ENCODE results near the gene MLYCD.

Gene MLYCD

DNA sequence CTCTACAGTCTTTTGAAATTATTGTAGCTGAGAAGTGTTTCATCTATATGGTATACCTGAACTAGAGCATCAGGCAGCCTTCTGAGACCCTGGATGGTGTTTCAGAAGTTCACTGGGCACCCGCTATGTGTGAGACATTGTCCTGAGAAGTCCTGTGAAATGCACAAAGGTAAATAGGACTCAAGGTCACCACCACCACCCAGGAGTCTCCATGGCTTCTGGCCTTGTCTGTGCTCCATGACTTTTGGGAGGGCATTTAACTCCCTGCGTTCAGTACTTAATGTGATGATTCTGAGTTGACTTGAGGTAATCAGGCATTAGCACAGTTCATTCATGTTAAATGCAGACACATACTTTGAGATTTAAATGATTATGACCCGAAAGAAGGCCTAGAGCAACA lies 1.1 kb downstream of the MLYCD start:
- no peak for DNase-seq (ENCODE audit: low spot score)

DNA sequence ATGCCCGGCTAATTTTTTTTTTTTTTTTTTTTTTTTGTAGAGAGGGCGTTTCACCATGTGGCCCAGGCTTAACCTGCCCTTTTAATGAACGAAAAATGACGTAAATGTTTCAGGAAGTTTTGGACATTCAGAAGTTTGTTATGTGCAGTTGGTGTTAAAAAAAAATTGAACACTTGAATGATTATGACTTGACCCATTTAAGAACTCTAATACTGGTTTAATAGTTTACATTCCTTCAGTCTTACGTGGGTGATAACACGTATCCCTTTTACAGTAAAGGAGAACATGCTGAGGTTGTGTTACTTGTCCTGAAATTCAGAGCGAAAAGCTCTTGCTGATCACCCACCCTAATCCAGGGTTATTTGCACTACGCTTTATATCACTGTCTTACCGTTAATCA lies 1.7 kb downstream of the MLYCD start:
- DNase-seq (ENCODE audit: low spot score): no peak

DNA sequence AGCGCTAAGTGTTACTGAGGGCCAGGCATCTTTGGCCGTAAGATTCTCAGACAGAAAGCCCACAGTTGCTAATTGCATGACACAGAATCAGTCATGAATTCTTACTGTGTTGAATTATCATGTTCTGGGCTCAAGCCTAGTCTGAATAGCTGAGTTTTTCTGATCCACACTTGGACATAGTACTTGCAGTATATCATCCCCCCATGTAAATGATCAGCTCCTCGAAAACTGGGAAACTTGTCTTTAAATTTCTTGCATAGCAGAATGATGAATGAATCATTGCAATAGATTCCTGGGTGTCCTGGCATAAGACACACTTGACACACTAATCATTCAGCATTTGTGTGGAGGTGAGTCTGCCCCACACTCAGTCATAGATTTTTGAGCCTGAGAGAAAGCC lies 2.2 kb downstream of the MLYCD start:
- no peak for DNase-seq (ENCODE audit: low spot score)

DNA sequence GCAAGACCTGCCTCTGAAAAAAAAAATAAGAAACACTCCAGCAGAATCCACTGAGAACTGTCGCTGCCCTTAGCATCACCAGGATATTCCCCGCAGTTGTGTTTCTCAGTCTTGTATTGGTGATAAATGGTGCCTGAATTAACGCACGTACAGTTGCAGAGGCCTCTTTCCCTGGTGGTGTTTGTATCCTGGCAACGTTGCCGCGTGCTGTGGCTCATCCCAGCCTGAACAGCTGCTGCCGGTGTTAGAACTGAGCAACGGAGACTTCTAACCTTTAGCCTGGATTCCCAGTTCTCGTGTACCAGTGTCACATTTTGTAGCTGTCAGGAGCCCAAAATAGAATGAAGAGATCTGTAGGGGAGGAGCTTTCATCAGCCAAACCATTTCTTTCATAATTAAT lies 4.8 kb downstream of the MLYCD start:
- no peak for DNase-seq (ENCODE audit: low spot score)

DNA sequence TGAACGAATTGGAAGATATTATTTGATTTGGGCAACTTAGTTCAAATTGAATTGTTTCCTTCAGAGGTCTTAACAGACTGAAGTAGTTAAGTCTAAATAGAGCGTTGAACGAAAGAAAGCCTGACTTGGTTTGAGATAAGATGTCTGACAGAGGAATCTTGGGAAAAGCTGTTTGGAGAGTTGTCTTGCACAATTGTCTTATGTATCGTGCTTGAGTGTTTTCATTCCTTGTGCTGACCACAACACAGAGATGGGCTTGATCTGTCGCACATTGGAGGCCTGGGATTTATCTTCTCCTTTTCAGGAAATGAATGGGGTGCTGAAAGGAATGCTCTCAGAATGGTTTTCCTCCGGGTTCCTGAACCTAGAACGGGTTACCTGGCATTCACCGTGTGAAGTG lies 7.8 kb downstream of the MLYCD start:
- DNase-seq (ENCODE audit: low spot score): no peak

DNA sequence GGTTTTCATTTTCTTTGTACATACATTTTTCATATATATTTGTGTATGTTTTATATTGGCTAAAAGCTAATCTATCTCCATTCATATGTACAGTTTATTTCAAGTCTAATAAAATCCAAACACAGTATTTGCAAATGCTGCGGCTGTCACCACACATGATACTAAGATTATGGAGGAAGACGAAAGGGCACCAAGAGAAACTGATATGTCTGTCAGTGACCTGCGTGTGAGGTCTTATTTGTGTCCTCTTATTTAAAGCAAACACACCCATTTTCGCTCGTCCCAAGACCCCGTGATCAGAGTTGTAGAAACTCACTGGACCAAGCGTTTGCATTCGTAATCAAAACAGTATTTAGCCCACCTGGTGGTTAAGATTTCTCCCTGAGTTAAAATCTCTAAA lies 8.2 kb downstream of the MLYCD start:
- no peak for DNase-seq (ENCODE audit: low spot score)

DNA sequence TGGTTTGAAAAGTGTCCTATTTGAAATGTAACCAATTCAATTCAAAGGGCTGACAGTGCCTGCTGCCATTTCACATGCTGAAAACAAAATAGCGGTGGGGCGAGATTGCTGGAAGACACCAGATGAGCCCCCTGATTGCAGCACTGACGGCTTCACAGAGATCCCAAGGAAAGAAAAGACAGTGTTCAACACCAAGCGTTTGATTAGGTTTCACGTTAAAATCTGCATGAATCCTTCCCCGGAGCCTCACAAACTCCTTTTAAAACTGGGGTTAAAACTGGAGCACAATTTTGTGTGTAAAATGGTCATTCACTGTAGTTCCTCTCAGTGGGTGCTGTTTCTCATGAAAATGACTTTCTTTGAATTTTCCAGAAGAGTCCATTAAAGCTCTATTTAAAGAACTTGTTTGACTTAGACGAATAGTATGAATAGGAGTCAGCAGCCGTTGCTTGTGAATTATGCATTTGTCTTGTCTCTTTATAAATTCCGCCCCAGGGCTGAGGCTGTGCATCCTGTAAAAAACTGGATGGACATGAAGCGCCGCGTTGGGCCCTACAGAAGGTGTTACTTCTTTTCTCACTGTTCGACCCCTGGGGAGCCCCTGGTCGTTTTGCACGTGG lies 8.8 kb downstream of the MLYCD start:
- DNase-seq (ENCODE audit: low spot score): no peak

DNA sequence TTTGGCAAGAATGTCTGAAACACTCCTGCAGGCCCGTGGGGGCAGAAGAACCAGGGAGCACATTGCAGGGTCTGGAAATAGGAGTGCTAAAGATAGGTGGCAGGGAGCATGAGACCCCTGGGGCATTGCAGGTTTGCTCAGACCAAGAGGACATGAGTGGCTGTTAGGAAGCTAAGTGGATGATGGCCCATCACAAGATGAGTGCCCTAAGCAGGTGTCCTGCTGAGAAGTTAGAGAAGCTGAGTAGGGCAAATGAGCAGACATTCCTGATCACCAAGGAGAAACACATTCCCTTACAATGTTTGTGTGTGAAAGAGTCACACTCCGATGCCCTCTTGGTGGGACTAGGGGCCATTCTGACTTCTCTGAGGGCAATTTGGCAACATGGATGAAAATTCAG lies 9.9 kb downstream of the MLYCD start:
- DNase-seq (ENCODE audit: low spot score): no peak

DNA sequence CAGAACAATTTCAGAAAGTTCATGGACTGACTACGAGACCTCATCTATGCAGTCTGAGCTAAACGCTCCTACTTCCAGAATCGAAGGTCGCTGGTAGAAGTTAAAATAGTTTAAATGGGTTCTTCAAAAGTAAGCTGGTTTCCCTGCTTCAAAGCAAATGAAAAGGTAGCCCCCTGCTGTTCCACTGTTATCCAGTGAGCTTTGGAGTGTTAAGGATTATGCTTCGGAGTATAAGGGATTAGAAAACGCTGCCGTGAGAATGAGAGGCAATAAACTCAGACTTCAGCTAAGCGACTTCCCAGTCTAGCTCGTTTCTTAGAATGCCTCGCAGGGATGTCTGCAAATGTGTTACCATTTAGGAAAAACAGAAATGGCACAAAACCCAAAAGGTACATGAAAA lies 12.4 kb downstream of the MLYCD start:
- DNase-seq (ENCODE audit: low spot score): no peak

DNA sequence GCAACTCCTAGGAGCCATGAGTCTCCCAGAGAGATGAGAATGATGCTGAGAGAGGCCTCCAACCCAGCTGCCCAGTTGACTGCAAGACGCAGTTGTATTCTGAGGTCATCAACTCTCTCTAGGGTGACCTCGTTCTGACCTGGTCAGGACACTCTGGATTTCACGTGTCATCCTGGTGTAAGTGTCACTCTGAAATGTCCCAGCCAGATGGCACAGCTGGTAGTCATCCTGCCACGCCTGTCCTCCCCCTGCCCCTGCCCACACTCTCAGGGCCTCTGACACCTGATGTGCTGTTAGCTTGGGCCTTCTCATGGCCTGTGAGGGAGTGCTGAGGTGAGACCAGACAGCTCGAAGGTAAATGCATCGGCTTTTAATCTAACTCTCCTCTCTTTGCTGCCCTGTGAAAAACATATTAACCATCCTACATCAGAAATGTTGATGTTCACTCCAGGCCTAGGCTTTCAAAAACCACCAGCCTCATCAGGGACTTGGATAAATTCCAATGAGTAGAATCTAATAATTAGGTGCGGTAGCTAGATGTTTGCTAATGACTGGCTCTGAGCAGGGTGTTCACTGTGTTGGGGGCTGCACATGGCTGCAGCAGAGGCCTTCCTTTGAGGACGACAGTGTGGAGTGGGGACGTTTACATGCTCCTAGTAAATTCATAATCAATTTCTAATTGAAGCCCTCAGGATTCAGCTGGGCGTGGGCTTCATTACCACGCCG lies 13.8 kb downstream of the MLYCD start:
- no peak for DNase-seq (ENCODE audit: low spot score)

DNA sequence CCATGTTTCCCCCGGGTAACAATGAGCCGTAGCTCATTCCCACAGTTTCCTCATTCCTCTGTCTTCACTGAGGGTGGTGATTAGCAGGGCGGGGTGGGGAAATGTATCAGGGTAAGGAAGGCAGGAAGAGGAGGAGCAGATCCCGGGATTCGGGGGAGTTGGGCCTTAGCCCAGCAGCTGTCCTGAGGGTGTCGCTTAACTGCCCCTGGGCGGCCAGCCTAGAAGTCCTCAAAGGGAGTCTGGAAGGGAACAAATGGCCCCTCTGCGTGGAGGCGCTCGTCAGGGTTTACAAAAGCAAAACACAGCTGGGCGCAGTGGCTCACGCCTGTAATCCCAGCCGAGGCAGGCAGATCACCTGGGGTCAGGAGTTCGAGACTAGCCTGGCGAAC lies 14.3 kb downstream of the MLYCD start:
- DNase-seq (ENCODE audit: low spot score): no peak

DNA sequence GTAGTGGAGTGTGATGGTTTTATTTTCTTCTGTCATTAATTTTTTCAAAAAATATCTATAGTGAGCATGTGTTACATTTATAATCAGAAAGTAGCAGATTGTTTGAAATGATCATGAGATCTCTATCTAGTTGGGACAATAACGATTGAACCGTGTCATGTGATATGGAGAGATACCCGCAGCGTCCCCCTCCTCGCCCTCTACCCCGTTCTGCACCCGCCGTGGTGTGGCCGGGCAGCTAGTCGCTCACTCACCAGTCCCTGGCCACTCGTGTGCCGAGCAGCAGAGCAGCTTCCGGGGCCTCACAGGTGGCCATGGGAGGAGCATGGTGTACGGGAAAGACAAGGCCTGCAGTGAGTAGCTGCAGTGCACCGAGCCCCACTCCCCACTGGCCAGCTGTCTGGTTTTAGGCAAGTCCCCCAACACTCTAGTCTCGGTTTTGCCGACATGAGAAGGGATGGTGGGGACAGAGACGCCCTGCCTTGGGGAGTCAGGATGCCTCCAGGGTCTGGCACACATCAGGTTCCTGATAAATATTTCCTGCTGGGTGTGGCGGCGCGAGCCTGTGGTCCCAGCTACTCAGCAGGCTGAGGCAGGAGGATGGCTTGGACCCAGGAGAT lies 15.3 kb downstream of the MLYCD start:
- DNase-seq (ENCODE audit: low spot score): no peak

DNA sequence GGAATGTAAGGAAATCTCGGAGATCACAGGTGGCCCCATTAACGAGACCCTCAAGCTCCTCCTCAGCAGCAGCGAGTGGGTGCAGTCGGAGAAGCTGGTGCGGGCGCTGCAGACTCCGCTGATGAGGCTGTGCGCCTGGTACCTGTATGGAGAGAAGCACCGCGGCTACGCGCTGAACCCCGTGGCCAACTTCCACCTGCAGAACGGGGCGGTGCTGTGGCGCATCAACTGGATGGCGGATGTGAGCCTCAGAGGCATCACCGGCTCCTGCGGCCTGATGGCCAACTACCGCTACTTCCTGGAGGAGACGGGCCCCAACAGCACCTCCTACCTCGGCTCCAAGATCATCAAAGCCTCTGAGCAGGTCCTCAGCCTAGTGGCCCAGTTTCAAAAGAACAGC lies 16.2 kb downstream of the MLYCD start:
- no peak for DNase-seq (ENCODE audit: low spot score)

DNA sequence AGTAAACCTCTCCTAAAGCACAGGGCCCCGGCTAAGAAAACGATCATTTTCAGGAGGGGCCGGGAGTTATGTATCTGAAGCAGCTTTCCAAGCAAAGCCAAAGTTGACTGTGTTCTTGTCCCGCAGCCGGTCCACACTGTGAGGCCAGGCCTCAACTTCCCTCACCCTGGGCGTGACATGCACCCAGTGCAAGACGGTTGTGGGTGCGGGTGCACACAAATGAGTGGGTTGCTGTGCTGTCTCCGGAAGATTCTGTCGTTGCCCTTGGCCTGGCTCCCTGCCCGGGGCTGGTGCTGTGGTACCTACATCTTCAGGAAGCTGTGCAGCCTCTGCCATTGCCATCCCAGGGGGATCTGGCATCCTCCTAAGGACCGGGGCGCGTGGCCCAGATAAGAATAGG lies 16.6 kb downstream of the MLYCD start:
- DNase-seq (ENCODE audit: low spot score): no peak

DNA sequence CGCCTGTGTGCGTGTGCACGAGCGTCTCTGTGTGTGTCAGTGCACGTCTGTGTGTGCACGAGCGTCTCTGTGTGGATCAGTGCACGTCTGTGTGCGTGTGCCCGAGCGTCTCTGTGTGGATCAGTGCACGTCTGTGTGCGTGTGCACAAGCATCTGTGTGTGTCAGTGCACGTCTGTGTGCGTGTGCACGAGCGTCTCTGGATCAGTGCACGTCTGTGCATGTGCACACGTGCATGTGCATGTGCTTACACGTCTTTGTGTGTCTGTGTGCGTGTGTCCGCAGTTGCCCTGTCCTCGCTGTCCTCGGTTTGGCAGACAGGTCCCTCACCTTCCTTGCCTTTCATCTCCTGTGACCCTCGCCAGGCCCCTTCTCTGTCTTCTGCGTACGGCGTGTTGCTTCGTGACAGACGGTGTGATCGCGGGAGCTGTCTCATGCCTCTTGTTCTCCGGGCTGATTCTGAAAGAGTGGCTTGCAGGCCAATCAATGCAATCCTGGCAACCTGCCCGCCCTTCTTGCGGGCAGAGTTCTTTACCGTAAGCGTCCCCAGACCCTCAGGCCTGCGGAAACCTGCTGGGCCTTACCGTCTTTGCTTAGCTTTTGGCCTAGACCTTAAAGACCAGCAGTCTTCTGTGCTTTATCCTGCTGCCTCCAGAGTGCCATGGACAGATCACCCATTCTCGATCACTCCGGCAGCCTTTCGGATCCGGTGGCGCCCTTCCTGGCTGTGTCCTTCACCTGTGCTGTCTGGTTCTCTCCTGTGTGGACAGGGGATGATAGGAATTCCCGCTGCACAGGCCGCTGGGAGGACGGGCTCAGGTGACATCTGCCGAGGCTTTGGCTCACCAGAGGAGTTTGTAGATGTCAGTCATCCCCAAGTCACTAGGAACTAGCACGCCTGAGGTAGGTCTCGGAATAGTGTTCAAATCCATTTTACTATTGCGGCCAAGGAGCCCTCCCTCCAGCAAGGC lies 18.5 kb downstream of the MLYCD start:
- DNase-seq (ENCODE audit: low spot score): no peak

DNA sequence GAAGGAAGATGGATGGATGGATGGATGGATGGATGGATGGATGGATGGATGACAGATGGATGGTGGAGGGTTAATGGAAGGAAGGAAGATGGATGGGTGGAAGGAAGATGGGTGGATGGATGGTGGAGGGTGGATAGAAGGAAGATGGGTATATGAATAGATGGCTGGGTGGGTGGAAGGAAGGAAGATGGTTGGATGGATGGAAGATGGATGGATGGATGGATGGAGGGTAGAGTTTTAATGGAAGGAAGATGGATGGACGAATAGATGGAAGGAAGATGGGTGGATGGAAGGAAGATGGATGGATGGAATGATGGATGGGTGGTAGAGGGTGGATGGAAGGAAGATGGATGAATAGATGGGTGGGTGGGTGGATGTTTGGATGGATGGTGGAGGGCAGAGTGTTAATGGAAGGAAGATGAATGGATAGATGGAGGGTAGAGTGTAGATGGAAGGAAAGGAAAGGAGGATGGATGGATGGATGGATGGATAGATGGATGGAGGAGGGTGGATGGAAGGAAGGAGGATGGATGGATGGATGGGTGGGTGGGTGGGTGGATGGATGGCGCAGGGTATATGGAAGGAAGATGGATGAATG lies 22.1 kb downstream of the MLYCD start:
- no peak for DNase-seq (ENCODE audit: low spot score)

DNA sequence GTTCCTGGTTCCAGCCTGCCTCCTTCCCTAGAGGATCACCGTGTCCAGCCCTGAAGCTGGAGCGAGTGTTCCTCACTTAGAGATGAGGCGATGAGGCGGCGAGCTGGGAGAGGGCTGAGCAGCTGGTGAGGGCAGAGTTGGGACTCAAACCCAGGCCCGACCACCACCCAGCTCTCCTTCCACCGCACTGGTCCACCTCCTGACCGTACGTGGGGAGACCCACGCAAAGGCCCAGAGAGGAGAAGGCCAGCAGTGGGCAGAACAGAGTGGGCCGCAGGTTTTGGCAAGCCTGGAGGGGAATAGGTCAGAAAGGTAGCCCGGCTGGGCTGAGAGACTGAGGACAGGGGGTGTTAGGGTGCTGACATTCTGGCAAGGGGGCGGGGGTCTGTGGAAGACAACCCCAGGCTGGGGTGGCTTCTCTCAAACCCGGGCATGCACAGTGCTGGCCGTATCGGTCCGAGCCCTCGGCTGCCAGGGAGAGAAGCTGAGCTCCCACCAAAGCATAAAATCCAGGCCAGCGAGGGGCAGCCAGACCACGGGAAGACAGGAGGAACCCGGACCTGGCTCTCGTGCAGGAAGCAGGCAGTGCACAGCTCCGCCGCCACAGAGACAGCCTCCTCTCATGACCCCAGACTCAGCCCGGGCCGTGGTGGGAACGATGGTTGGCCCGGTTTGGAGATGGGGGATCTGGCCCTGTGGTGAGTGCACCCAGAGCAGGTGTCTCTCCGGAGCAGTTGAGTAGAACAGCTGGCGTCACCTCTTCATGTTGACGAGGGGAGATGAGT lies 24.9 kb downstream of the MLYCD start:
- DNase-seq (ENCODE audit: low spot score): no peak

DNA sequence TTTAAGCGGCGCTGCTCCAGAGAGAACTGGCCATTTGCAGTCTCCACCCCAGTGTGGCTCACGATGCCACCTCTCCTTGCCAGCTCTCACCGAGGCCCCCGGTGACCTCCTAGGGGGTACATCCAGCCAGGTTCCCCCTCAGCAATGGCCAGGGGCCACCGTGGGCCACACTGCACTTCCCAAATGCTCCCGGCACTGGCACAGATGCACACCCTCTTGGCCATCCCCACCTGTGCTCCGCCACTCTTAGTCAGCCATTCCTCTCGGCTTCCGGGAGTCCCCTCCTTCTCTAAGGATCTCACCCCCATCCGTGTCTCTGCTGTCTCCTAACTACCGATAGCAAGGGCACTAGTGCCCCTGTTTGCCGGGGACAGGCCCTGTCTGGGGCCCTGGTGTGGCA lies 25.8 kb downstream of the MLYCD start:
- no peak for DNase-seq (ENCODE audit: low spot score)

DNA sequence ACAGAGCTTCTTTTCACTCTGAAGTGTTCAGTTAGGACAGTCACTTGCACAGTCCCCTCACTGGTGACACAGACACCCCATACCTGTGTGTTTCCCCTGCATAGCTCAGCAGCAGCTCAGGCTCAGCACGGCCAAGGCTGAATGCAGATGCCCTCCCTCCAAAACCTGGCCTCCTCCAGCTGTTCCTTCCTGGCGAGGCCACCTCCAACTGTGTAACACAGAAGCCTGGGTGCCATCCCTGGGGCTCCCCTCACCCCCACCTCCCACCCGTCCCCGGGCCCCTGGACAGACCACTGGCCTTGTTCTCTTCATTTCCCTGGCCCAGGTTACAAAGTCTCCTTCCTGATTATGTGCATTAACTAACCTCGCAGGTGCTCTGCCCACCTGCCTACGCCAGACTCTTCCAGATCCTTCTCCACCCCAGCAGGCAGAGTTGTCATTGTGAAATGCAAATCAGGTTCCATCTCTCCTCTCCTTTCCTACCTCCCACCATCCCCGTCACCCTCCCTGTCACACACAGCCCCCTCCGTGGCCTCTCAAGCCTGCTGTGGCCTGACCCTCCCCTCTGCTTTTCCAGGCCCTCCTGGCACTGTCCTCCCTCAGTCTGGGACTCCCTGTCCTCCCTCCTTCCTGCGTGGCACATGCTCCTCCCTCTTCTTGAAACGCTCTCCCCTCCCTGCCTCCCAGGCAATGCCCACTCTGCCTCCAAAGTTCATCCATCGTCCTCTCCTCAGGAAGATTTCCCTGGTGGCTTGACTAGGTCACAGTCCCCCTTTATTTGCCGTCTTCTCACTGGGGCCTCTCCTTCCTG lies 26.4 kb downstream of the MLYCD start:
- DNase-seq (ENCODE audit: low spot score): no peak

DNA sequence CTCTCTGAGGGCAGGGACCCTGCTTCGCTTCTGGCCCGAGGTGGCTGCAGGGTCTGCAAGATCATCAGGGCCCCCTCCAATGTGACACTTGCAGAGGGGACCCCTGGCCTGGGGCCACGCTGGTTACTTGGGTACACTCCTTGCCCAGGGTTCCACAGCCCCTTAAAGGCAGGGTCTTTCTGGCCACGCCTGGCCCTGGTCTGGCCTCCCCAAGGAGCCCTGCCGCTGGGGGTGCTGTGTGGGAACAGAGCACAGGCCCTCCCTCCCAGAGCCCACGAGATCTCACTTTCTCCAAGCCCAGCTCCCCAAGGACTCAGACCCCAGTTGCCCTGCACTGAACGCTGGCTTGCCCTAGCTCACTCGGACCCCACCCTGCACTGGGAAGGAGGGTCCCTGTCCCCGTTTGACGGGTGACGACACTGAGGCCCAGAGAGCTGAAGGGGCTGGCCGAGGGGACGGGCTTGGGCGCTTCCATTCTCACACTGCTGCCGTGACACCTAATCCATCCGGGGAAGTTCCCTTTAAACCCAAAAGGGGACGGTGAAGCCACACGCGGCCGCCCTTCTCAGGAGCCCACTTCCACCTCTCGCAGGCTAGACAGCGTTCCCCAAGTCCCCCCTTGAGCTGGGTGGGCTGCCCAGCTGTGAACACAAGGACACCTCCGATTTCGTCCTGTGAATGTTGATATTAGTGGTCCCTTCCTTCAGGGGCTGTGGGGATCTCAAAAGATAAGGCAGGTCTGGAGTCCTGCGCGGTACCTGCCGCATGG lies 27.2 kb downstream of the MLYCD start:
- no peak for DNase-seq (ENCODE audit: low spot score)

Measured in CD4-positive, alpha-beta T cell treated with Interleukin-15 for 4 hours (primary cell).